ENCODE measurements around the gene IFNGR1. TPM values are rescaled to one million over a fixed set of nuclear protein-coding genes. Genes with fewer than 3 reads are reported as not detected.

IFNGR1 gene
- total RNA-seq, 1 experiment from 2014 or later: 18.4 TPM

DNA sequence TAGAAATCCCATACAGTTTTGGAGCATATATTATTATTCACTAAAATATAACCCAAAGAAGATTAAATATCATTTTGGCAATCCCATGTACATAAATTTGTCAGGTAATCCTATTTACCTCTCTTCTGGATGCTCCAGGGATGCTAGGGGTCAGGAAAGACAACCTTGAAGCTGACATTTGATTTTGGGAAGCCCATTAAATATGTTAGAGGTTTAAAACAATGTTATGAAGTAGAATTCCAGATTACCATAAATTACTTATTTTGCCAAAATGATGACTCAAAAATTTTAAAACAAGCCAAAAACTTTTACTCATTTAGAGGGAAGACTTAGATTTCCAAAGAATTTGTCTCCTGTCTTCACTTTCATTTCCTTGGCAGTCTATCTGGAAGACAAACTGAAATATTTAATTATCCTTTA lies 36.5 kb downstream of the IFNGR1 start:
- Histone ChIP-seq H3K4me1 (ENCODE audit: insufficient read depth, low read length, poor library complexity, severe bottlenecking) (no peaks in the 10 kb centered on the region), H3K36me3 (ENCODE audit: insufficient read depth, low read length, poor library complexity, severe bottlenecking) (no peaks in the 10 kb centered on the region), H3K9me3 (ENCODE audit: low read depth, low read length, poor library complexity, severe bottlenecking) (peaks cover 38% of the 10 kb centered on the region), H3K27ac (ENCODE audit: low read depth, low read length, poor library complexity, severe bottlenecking) (no peak overlapping the region), H3K27me3 (replicated peaks; ENCODE audit: insufficient read depth, low read depth, low read length, poor library complexity) (no peaks in the 10 kb centered on the region), H3K4me3 (ENCODE audit: low read depth, low read length, poor library complexity, severe bottlenecking) (no peak overlapping the region)
- ChIA-PET POLR2A (ENCODE audit: low non-redundant PET) (no interaction called here), CTCF (no interaction called here)
- no peak for DNase-seq (ENCODE audit: low spot score)
- TF ChIP-seq, protein P1, sequence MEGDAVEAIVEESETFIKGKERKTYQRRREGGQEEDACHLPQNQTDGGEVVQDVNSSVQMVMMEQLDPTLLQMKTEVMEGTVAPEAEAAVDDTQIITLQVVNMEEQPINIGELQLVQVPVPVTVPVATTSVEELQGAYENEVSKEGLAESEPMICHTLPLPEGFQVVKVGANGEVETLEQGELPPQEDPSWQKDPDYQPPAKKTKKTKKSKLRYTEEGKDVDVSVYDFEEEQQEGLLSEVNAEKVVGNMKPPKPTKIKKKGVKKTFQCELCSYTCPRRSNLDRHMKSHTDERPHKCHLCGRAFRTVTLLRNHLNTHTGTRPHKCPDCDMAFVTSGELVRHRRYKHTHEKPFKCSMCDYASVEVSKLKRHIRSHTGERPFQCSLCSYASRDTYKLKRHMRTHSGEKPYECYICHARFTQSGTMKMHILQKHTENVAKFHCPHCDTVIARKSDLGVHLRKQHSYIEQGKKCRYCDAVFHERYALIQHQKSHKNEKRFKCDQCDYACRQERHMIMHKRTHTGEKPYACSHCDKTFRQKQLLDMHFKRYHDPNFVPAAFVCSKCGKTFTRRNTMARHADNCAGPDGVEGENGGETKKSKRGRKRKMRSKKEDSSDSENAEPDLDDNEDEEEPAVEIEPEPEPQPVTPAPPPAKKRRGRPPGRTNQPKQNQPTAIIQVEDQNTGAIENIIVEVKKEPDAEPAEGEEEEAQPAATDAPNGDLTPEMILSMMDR (conservative IDR thresholded peaks at IDR 0.05; ENCODE audit: low read depth, low read length): no peak
- TF ChIP-seq EZH2 (IDR thresholded peaks at IDR 0.05; ENCODE audit: borderline replicate concordance, low read depth, low read length, poor library complexity, severe bottlenecking): no peak
- intact Hi-C loops (cut with micrococcal nuclease; ENCODE audit: unreplicated experiment): no loop called here
- no TSS peak for BruUV-seq (replicated peaks)

DNA sequence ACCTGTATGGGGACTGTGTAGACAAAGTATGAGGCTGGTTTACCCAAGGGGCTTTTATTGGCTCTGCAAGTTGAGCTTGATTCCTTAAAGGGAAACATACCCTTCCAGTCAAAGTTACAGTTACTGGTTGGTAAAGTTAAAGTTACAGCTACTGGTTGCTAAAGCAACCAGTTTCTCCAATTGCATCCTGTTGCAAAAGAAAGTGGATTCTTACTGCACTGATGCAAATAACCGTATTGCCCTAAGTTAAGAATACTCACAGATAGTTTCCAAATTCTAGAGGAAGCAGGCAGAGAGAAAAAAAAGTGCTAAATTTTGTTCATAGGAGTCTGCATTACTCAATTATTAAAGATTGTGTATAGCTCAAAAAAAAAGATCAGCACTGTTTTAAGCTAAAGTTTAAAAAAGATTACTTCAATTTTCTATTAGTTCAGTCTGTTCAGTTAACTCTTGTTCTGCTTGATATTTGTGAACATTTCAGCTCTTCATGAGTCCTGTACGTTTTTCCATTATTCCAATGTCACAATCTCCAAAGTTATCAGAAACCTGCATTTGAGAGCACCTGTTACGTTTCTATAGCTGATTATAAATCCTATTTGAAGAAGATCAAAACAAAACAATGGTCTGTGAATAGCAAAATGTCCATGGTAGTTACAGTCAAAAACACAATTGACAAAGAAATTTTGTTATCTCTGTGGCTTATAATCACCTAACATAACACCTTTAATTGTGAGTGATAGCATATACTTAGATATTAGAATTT lies 37.1 kb downstream of the IFNGR1 start:
- Histone ChIP-seq H3K9me3 (ENCODE audit: low read depth, low read length, poor library complexity, severe bottlenecking) (peaks cover 33% of the 10 kb centered on the region), H3K4me1 (ENCODE audit: insufficient read depth, low read length, poor library complexity, severe bottlenecking) (no peaks in the 10 kb centered on the region), H3K36me3 (ENCODE audit: insufficient read depth, low read length, poor library complexity, severe bottlenecking) (no peaks in the 10 kb centered on the region), H3K4me3 (ENCODE audit: low read depth, low read length, poor library complexity, severe bottlenecking) (no peak overlapping the region), H3K27me3 (replicated peaks; ENCODE audit: insufficient read depth, low read depth, low read length, poor library complexity) (no peaks in the 10 kb centered on the region), H3K27ac (ENCODE audit: low read depth, low read length, poor library complexity, severe bottlenecking) (no peak overlapping the region)
- no TSS peak for BruUV-seq (replicated peaks)
- DNase-seq (ENCODE audit: low spot score): no peak
- POLR2A ChIA-PET (ENCODE audit: low non-redundant PET): no interaction called here
- intact Hi-C loops (cut with micrococcal nuclease; ENCODE audit: unreplicated experiment): no loop called here
- CTCF ChIA-PET: no interaction called here
- TF ChIP-seq, protein P1 (conservative IDR thresholded peaks at IDR 0.05; ENCODE audit: low read depth, low read length): no peak
- no peak for TF ChIP-seq EZH2 (IDR thresholded peaks at IDR 0.05; ENCODE audit: borderline replicate concordance, low read depth, low read length, poor library complexity, severe bottlenecking)

DNA sequence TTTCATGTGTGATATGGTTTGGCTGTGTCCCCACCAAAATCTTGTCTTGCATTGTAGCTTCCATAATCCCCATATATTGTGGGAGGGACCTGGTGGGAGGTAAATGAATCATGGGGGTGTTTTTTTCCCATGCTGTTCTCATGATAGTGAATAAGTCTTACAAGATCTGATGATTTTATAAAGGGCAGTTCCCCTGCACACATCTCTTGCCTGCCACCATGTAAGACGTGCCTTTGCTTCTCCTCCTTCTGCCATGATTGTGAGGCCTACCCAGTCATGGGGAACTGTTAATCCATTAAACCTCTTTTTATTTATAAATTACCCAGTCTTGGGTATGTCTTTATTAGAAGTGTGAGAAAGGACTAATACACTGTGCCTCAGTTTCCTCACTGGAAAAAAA lies 41.6 kb downstream of the IFNGR1 start:
- H3K27ac ChIP-seq (ENCODE audit: low read depth, low read length, poor library complexity, severe bottlenecking): no peak overlapping the region
- no TSS peak for BruUV-seq (replicated peaks)
- no peak for DNase-seq (ENCODE audit: low spot score)
- peaks cover 11% of the 10 kb centered on the region for H3K9me3 ChIP-seq (ENCODE audit: low read depth, low read length, poor library complexity, severe bottlenecking)
- H3K36me3 ChIP-seq (ENCODE audit: insufficient read depth, low read length, poor library complexity, severe bottlenecking): no peaks in the 10 kb centered on the region
- intact Hi-C loops (cut with micrococcal nuclease; ENCODE audit: unreplicated experiment): no loop called here
- H3K4me3 ChIP-seq (ENCODE audit: low read depth, low read length, poor library complexity, severe bottlenecking): no peak overlapping the region
- ChIA-PET POLR2A (ENCODE audit: low non-redundant PET) (no interaction called here), CTCF (no interaction called here)
- TF ChIP-seq, protein P1 (conservative IDR thresholded peaks at IDR 0.05; ENCODE audit: low read depth, low read length): no peak
- TF ChIP-seq EZH2 (IDR thresholded peaks at IDR 0.05; ENCODE audit: borderline replicate concordance, low read depth, low read length, poor library complexity, severe bottlenecking): no peak
- no peaks in the 10 kb centered on the region for H3K4me1 ChIP-seq (ENCODE audit: insufficient read depth, low read length, poor library complexity, severe bottlenecking)
- H3K27me3 ChIP-seq (replicated peaks; ENCODE audit: insufficient read depth, low read depth, low read length, poor library complexity): no peaks in the 10 kb centered on the region
